Central memory CD8-positive, alpha-beta T cell (primary cell): ENCODE results near the gene TBX15.

Experiments
- ATAC-seq: fragments of 150-1000 bp; cut with Tn5 transposase; replicated peaks from 2 replicates; pipeline ENCODE4 v1.10.0; 2022; ENCODE audit warnings: mild to moderate bottlenecking, moderate FRiP score, moderate number of reproducible peaks; ENCODE audit not compliant: poor library complexity, severe bottlenecking; ENCODE audit errors: extremely low read depth
- DNase-seq, 2 donors: peaks; one replicate each; pipeline ENCODE4 v3.0.0; 2021; ENCODE audit warnings: low spot score in 2 of 2
- H3K27ac Mint-ChIP-seq: one replicate; pipeline ENCODE4 v1.8.0; 2022; ENCODE audit warnings: low read depth, mild to moderate bottlenecking, moderate library complexity, mixed read lengths
- H3K27me3 Mint-ChIP-seq: one replicate; pipeline ENCODE4 v1.8.0; 2022; ENCODE audit warnings: mixed read lengths
- H3K36me3 Mint-ChIP-seq: one replicate; pipeline ENCODE4 v1.8.0; 2022; ENCODE audit warnings: mild to moderate bottlenecking, moderate library complexity, mixed read lengths; ENCODE audit not compliant: insufficient read depth
- H3K4me1 Mint-ChIP-seq: one replicate; pipeline ENCODE4 v1.8.0; 2022; ENCODE audit warnings: mixed read lengths
- H3K4me3 Mint-ChIP-seq: one replicate; pipeline ENCODE4 v1.8.0; 2022; ENCODE audit warnings: mild to moderate bottlenecking, moderate library complexity, mixed read lengths
- H3K9me3 Mint-ChIP-seq: one replicate; pipeline ENCODE4 v1.8.0; 2022; ENCODE audit warnings: mixed read lengths

The TBX15 gene

DNA sequence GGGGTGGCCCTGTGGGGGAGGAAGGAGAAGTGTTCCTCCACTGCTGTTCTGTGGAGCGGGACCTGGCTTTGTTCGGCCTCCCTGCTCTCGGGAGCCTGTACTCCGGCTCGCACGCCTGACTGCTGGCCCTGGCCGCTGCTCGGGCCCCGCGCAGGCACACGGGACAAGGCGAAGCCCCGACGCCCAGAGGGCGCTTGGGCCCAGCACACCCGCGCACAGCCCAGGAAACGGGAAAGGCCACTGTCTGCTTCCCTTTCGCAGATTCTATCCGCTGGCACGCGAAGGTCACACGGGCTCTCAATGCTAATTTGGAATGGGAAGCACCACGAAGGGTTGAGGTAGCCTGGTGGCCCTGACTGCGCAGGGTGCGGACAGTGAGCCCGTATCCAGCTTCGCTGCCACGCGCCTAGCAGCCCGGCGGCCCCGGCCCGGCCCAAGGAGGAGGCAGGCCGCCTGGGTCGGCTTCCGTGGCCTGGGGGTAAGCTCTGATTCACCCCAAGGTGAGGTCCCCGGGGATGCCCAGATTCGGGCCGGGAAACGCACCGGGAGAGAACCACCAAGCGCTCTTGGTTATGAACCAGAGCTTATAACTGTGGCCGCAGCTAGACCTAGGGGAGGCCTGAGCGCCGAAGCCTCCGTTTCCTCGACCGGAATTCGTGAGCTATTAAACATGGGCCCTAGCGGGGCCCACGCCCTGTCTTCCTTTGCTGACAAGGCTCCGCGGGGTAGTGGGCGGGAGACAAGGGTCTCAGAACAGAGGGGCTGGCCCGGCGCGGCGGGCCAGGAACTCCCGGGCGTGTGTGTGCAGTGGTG lies 19.7 kb upstream of the TBX15 start:
- ATAC-seq = peak; percentile 24
- no peak for DNase-seq
- Mint-ChIP-seq H3K27ac (peak overlapping the region; percentile 42), H3K4me1 (peaks cover 10% of the 10 kb centered on the region), H3K4me3 (peak overlapping the region; percentile 59), H3K9me3 (peaks cover 13% of the 10 kb centered on the region), H3K36me3 (peaks cover 1% of the 10 kb centered on the region), H3K27me3 (peaks cover 82% of the 10 kb centered on the region)

DNA sequence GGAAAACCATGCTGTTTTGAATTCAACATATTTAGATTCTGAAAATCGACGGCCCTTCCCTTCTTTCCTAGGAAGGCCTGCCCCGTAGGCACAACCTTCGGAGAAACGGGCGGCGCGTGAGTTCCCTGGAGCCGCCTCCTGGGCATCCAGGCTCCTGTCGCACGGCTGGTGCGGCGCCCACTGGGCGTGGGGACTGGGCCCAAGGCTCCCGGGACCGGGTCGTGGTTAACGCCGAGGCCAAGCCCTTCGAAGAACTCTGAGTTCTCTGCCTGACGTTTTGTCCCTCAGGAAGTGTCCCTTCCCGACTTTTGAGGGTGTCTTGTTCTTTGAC lies 19.2 kb upstream of the TBX15 start:
- Mint-ChIP-seq H3K36me3 (peaks cover 1% of the 10 kb centered on the region), H3K9me3 (peaks cover 8% of the 10 kb centered on the region), H3K4me1 (peaks cover 12% of the 10 kb centered on the region), H3K27ac (no peak overlapping the region), H3K27me3 (peaks cover 82% of the 10 kb centered on the region), H3K4me3 (no peak overlapping the region)
- DNase-seq = no peak
- ATAC-seq = no peak

DNA sequence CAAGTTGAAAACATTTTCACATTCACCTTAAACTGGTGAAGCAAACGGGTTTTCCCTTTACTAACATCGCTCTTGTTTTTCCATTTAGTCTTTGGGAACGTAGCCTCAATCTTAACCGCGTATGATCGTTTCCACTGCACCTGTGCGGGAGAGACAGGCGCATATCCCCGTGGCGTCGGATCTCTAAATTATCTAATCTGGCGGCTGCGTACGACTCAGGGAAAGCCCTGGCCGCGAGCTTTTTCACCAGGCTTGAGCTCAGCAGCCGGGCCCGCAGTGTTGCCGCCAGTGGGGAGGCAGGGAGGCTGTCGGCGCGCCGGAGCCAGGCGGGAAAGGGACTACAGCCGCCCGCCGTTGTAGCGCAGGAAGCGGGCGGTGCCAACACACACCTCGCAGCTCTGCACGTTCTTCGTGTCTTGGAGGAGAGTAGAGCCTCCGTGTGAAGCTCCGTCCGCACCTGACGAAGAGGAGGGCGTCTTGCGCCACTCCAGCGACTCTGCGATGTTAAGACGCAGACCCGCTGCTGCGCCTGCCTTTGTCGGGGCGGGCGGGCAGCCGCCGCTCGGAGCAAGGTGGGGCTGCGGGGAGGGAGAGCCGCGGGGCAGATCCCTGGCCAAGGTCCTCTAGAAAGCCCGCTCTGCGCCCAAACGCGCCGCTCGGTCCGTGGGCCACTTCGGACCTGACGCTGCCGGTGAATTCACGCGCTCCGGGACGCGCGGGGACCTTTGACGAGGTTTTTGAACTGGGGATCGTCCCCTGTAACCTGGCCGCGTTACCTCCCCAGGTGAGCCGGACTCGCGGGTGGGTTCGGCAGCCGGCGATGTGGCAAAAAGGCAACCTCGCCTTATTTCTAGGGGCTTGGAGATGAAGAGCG lies 18.5 kb upstream of the TBX15 start:
- ATAC-seq = no peak
- H3K27me3 Mint-ChIP-seq = peaks cover 82% of the 10 kb centered on the region
- H3K4me1 Mint-ChIP-seq = peaks cover 19% of the 10 kb centered on the region
- DNase-seq = no peak
- H3K9me3 Mint-ChIP-seq = peaks cover 5% of the 10 kb centered on the region
- no peak overlapping the region for H3K27ac Mint-ChIP-seq
- no peak overlapping the region for H3K4me3 Mint-ChIP-seq
- peaks cover 1% of the 10 kb centered on the region for H3K36me3 Mint-ChIP-seq

DNA sequence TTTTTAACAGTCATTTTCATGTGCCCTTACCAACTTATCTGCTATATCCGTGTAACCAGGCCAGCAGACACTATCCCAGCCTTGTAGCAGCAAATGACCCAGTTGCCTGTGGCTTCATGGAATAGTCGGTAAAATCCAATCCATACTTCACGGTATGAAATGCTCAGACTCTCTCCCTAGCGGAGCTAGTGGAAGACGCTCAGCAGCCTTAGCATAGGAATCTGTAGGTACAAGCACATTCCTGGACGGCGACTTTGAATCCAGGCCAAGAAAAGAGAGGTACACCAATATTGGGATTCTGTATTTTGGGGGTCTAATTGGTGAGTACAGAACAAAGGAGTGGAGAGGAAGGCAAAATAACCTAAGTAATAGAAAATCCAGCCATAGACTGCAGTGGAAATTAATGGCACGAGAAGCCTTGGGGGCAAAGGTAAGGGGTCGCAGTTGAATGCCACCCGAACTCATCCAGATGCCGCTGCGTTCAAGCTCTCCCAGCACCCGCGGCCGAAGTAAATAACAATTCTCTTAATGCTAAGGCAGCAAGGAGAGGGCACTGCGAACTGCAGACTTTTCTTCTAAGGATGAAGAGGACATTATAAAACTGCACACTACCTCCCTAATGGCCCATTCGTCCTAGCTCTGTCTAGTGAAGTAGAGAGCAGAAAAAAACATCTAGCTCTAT lies 17.7 kb upstream of the TBX15 start:
- peaks cover 20% of the 10 kb centered on the region for H3K4me1 Mint-ChIP-seq
- no peak overlapping the region for H3K4me3 Mint-ChIP-seq
- H3K27ac Mint-ChIP-seq = no peak overlapping the region
- no peak for ATAC-seq
- H3K9me3 Mint-ChIP-seq = peaks cover 5% of the 10 kb centered on the region
- H3K27me3 Mint-ChIP-seq = peaks cover 89% of the 10 kb centered on the region
- DNase-seq = no peak
- peaks cover 1% of the 10 kb centered on the region for H3K36me3 Mint-ChIP-seq

DNA sequence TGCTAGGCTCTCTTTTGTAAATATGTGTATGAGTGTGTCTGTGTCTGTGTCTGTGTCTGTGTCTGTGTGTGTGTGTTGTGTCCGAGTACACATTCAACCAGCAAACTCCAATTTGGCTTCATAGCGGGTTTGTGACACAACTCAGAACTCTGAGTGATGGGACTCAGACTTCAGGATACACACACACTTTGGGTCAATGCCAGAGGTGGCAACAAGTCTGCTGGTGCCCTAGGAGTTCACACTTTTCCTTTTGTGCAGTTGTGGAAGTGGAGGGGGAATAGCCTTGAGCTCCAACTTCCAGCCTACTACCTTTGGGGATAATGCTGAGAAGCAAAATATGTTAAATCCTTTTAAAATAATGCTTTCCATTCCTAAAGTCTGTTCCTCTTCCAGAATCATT lies 16.6 kb upstream of the TBX15 start:
- Mint-ChIP-seq H3K4me1 (peaks cover 20% of the 10 kb centered on the region), H3K9me3 (peaks cover 5% of the 10 kb centered on the region), H3K36me3 (peaks cover 1% of the 10 kb centered on the region), H3K4me3 (no peak overlapping the region), H3K27ac (no peak overlapping the region), H3K27me3 (peaks cover 92% of the 10 kb centered on the region)
- no peak for DNase-seq
- ATAC-seq = no peak

DNA sequence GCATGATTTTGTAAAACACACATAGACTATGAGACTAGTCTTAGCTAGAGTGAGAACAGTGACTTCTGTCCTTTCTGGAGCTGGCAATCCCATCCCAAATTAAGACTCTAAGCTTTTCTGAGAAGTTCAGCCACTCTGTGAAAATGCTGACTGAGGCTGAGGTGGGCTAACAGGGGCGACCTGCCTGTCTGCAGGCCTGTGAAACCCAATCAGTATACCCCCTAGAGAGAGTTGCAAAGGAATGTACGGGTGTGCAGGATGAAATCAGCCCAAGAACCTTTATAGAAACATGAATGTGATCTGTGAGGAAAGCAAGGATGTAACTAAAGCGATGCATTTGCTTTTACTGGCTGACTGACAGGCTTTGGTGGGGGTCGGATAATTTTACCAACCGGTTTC lies 16.0 kb upstream of the TBX15 start:
- peaks cover 3% of the 10 kb centered on the region for H3K36me3 Mint-ChIP-seq
- peaks cover 5% of the 10 kb centered on the region for H3K9me3 Mint-ChIP-seq
- no peak for ATAC-seq
- H3K27ac Mint-ChIP-seq = no peak overlapping the region
- DNase-seq = no peak
- peaks cover 92% of the 10 kb centered on the region for H3K27me3 Mint-ChIP-seq
- peaks cover 18% of the 10 kb centered on the region for H3K4me1 Mint-ChIP-seq
- no peak overlapping the region for H3K4me3 Mint-ChIP-seq

DNA sequence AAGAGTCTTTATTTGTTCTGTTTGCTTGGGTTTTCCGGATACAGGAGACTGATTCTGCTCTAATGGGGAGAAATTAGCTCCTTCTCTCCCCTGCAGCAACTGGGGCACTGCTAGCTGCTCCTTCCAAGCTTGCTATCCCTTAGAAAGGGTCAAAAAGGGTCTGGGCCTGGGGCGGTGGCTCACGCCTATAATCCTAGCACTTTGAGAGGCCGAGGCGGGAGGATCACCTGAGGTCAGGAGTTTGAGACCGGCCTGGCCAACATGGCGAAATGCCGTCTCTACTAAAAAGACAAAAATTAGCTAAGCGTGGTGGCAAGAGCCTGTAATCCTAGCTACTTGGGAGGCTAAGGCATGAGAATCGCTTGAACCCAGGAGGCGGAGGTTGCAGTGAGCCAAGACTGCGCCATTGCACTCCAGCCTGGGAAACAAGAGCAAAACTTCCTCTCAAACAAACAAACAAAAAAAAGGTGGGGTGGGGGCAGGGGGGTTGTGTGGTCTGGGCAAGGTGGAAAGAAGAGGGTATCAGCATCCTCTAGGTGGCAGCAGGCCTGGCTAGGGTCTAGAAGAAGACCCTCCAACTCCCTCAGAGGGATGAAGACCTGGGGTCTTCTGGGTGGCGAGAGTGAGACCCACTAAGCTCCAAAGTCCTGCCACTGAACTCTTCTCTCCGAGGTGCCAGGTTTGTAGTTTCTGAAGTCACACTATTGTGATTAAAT lies 15.4 kb upstream of the TBX15 start:
- peaks cover 12% of the 10 kb centered on the region for H3K4me1 Mint-ChIP-seq

DNA sequence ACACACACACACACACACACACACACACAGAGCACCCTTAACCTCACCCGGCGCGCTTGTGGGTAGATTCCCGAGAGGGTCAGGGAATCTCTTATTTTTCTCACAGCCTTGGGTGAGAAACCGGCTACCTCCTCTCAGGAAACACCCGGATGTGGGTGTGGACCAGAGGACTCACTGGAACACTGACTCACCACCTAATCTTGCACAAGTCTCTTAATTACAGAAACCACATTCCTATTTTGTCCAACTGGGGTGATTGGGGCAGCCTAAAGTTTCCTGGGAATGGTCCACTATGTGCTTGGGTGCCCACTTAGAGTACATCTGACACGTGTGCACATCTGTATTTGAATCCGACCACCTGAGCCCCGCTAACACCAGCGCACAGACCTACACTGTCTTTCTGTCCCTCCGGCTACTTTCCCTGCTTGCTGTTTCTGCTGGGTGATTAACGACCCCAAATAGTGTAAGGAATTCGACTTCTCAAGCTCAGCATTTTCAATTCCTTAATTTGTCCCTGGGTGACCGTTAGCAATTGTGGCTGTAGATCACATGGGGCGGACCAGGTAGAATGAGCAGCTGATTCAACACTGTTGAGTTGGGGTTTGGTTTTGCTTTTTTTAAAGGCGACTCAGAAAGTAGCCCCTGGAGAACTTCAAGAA lies 14.0 kb upstream of the TBX15 start:
- Mint-ChIP-seq H3K27ac (no peak overlapping the region), H3K4me3 (no peak overlapping the region), H3K36me3 (peaks cover 3% of the 10 kb centered on the region), H3K4me1 (peaks cover 9% of the 10 kb centered on the region), H3K27me3 (peaks cover 97% of the 10 kb centered on the region), H3K9me3 (peaks cover 5% of the 10 kb centered on the region)
- DNase-seq (no peak), ATAC-seq (no peak)

More for the DNA sequence above, 15.4 kb upstream of the TBX15 start:
- Mint-ChIP-seq H3K27ac (no peak overlapping the region), H3K36me3 (peaks cover 3% of the 10 kb centered on the region), H3K9me3 (peaks cover 5% of the 10 kb centered on the region), H3K27me3 (peaks cover 92% of the 10 kb centered on the region), H3K4me3 (no peak overlapping the region)
- ATAC-seq (no peak), DNase-seq (no peak)

DNA sequence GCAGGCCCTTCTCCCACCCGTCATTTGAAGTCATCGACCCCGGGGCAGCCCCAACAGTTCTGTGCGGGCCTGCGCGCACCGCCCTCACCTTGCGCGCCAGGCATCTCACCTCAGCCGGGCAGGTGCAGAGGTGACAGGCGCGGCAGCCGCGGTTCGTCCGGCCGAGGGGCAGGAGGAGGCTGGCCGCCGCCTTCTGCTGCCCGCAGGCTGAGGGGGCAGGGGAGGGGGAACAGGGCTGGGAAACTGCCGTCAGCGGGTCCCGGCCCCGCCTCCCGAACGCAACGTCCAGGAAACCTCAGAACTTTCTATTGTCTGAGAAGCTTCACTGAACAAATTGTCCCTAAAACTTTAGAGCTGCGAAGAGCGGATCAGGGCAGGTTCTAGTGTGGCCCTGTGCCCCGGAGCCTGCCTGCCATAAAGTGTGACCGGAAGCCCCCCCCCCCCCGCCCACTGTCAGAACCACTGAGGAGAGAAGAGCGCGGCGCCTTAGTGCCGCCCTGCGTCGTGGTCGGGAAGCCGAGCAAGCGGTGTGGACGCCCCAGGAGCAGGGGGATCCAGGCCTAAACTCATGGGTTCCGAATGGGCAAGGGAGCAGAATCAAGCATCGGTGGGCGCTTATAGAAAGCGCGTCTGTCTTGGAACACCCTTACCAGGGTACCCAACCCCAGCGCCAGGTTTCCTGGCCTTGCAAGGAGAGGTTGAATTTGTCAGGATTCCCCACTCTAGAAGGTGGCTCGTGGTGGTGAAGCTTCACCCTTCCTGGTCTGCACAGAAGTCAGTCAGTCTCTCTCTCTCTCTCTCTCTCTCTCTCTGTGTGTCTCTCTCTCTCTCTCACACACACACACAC lies 13.3 kb upstream of the TBX15 start:
- Mint-ChIP-seq H3K27ac (no peak overlapping the region), H3K27me3 (peaks cover 100% of the 10 kb centered on the region), H3K36me3 (peaks cover 3% of the 10 kb centered on the region), H3K4me3 (no peak overlapping the region), H3K9me3 (peaks cover 5% of the 10 kb centered on the region), H3K4me1 (peaks cover 9% of the 10 kb centered on the region)
- ATAC-seq (no peak), DNase-seq (no peak)

DNA sequence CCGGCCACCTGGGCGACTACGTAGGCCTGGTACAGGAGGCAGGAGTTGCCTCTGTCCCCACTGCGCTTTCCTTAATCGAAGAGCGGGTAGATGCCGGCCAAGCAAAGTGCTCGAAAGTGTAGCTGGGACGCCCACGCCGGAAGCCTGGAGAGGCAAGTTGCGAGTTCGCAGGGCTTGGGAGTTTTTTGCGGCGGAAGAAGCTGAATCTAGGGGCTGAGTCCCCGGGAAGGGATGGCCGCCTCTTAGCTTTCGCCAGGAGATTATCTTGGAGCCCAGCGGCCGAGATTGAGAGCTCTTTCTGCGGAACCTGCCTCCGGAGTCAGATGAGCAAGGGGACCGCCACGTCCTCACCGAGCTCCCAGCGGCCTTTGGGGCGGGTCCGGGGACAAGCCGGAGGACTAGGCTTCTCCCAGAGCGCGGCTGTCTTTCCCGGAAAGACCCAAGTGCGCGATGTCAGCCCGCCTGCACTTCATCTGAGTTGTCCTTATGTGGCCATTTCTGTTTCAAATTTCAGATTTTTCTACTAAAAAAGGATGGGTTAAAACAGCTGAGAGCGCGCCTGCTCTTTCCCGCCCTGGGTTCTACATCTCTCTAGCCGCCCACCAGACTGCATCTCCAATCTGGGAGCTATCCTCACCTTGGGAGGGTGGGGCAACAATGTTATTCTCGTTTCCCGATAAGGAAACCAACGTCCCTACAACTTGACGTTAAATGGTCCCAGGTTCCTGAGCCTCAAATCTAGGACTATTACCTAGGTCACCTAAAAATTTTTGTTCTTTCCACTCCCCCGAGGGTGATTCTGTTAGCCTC lies 12.4 kb upstream of the TBX15 start:
- H3K36me3 Mint-ChIP-seq = peaks cover 3% of the 10 kb centered on the region
- no peak for ATAC-seq
- DNase-seq = no peak

More for the DNA sequence above, 12.4 kb upstream of the TBX15 start:
- no peak overlapping the region for H3K4me3 Mint-ChIP-seq
- H3K9me3 Mint-ChIP-seq = peaks cover 1% of the 10 kb centered on the region
- H3K27ac Mint-ChIP-seq = no peak overlapping the region
- peaks cover 9% of the 10 kb centered on the region for H3K4me1 Mint-ChIP-seq
- peaks cover 97% of the 10 kb centered on the region for H3K27me3 Mint-ChIP-seq
